ENCODE measurements around the gene MRPL40.

The MRPL40 gene

GRCh38 chr22:19463491-19464469 lies 31.4 kb downstream of the MRPL40 start:
- DNase-seq = no peak

GRCh38 chr22:19464546-19464945 lies 32.2 kb downstream of the MRPL40 start:
- no peak for DNase-seq

- DNase-seq = no peak
Observed at GRCh38 chr22:19464975-19465374, 32.6 kb downstream of the MRPL40 start.

GRCh38 chr22:19466126-19466716 lies 33.9 kb downstream of the MRPL40 start:
- no peak for DNase-seq

- no peak for DNase-seq
Observed at GRCh38 chr22:19466848-19467752, 34.8 kb downstream of the MRPL40 start.

- DNase-seq = no peak
Observed at GRCh38 chr22:19467912-19468311, 35.6 kb downstream of the MRPL40 start.

- no peak for DNase-seq
Observed at GRCh38 chr22:19469421-19469820, 37.1 kb downstream of the MRPL40 start.

- DNase-seq = no peak
Observed at GRCh38 chr22:19470010-19470409, 37.7 kb downstream of the MRPL40 start.

- DNase-seq = no peak
Observed at GRCh38 chr22:19471572-19471971, 39.2 kb downstream of the MRPL40 start.

GRCh38 chr22:19472233-19472632 lies 39.9 kb downstream of the MRPL40 start:
- no peak for DNase-seq

GRCh38 chr22:19473578-19473977 lies 41.2 kb downstream of the MRPL40 start:
- DNase-seq = no peak

GRCh38 chr22:19476023-19476422 lies 43.7 kb downstream of the MRPL40 start:
- DNase-seq = no peak

GRCh38 chr22:19477321-19478044 lies 45.1 kb downstream of the MRPL40 start:
- DNase-seq = no peak

GRCh38 chr22:19478045-19478900 lies 45.9 kb downstream of the MRPL40 start:
- DNase-seq = no peak

GRCh38 chr22:19478901-19479354 lies 46.6 kb downstream of the MRPL40 start, which contains the start of gene UFD1:
Gene UFD1 (minus strand): TSS chr22:19479193. CDS start chr22:19479085, 108 bp downstream.
- peak; percentile 54 for DNase-seq

GRCh38 chr22:19479355-19480172 lies 47.2 kb downstream of the MRPL40 start, which contains the start of gene CDC45:
Gene CDC45 (plus strand): TSS chr22:19479920. CDS start chr22:19479969, 49 bp downstream.
- DNase-seq = peak; percentile 83

GRCh38 chr22:19480173-19480568 lies 47.8 kb downstream of the MRPL40 start:
- no peak for DNase-seq

- DNase-seq = no peak
Observed at GRCh38 chr22:19480789-19481188, 48.4 kb downstream of the MRPL40 start.

GRCh38 chr22:19482297-19482696 lies 50.0 kb downstream of the MRPL40 start:
- no peak for DNase-seq
